ENCODE data around the gene CA10.

- no peak for TF ChIP-seq CTCF (conservative IDR thresholded peaks at IDR 0.05; ENCODE audit: low read length)
- no peak for TF ChIP-seq EZH2phosphoT487 (IDR thresholded peaks at IDR 0.05; ENCODE audit: borderline replicate concordance)
These were observed 312.7 kb downstream of the CA10 start for GRCh38 chr17:51845776-51846175.
